GM12801 (cell line): Measurements from ENCODE around the gene VCP.

ENCODE experiments used
- TF ChIP-seq, protein P1 (sequence below): IDR thresholded peaks from one replicate; pipeline ENCODE4 v1.5.1; 2011; ENCODE audit warnings: control low read depth; ENCODE audit not compliant: insufficient read length; ENCODE audit errors: extremely low read depth

VCP gene

DNA sequence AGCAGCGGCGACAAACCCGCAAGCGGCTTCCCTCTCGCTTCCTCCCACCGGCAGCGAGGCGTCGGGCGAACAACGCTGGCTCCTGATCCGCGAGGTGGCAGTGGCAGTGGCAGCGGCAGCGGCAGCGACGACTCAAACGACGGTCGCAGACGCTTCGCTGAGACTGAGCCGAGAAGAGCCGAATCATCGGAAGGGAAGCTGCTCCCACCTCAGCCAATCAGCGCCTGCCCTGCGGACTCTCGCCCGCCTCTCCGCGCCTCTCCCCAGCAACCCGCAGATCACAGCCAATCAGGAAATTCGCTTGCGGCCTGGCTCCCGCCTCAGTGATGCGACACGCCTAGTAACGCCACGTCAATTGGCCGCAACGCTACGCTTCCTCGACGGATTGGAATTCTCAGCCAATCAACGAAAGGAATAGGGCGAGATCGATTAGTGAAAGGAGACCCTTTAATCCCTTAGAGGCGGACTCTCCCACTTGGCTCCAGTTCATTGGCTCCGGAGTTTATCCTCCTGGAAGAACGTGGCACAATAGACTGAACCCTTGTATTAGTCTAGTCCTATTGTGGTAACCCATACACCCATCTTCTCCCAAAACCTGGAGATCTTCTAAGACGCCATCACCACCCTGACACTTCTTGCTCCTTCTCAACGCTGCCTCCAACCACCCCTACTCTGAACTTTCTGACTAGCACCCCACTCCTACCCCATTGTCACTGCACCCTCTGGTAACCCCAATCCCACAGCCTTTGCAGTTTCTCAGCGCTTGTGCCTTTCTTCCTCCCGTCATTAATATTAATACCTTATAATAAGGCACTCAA, at the start of gene VCP:
TSS of gene VCP (minus strand) at position 165 of the 818 bp plus-strand sequence. CDS start 272 bp downstream, outside the sequence.
- TF ChIP-seq, protein P1, sequence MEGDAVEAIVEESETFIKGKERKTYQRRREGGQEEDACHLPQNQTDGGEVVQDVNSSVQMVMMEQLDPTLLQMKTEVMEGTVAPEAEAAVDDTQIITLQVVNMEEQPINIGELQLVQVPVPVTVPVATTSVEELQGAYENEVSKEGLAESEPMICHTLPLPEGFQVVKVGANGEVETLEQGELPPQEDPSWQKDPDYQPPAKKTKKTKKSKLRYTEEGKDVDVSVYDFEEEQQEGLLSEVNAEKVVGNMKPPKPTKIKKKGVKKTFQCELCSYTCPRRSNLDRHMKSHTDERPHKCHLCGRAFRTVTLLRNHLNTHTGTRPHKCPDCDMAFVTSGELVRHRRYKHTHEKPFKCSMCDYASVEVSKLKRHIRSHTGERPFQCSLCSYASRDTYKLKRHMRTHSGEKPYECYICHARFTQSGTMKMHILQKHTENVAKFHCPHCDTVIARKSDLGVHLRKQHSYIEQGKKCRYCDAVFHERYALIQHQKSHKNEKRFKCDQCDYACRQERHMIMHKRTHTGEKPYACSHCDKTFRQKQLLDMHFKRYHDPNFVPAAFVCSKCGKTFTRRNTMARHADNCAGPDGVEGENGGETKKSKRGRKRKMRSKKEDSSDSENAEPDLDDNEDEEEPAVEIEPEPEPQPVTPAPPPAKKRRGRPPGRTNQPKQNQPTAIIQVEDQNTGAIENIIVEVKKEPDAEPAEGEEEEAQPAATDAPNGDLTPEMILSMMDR: no peak

DNA sequence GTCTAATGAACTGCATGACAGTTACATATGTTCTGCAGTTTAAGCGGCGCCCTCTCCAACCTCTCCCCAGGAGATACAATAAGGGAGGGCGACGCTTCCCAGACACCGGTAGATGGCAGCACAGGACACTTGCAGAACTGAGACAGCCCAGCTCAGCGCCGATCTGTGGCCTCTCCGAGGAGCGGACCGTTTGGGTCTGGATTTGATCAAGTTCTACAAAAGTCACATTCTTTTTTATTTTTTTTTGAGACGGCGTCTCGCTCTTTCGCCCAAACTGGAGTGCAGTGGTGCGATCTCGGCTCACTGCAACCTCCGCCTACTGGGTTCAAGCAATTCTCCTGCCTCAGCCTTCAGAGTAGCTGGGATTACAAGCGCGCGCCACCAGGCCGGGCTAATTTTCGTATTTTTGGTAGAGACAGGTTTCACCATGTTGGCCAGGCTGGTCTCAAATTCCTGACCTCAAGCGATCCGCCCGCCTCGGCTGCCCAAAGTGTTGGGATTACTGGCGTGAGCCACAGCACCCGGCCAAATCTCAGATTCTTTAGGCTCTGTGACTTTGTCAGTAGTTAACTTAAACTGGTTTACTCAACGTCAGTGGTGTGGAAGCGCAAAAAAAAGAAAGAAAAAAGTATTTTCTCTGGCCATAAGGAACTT, 44.6 kb upstream of the VCP start:
- TF ChIP-seq, protein P1: no peak

DNA sequence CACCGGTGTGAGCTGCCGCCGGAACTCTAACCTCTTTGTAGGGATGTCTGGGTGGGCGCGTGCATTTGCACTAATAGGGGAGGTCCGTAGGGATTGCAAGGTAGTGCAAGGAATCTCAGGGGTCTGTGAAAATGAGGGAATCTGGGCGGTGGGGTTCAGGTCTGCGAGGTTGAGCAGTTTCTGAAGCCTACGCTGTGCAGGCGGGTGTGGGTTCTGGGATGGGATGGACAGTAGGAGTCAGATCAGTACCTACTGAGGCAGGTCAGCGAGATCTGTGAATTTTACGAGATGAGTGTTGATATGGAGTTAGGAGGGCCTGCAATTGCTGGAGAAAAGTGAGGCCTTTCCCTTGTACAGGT, 44.1 kb upstream of the VCP start:
- TF ChIP-seq, protein P1: no peak

DNA sequence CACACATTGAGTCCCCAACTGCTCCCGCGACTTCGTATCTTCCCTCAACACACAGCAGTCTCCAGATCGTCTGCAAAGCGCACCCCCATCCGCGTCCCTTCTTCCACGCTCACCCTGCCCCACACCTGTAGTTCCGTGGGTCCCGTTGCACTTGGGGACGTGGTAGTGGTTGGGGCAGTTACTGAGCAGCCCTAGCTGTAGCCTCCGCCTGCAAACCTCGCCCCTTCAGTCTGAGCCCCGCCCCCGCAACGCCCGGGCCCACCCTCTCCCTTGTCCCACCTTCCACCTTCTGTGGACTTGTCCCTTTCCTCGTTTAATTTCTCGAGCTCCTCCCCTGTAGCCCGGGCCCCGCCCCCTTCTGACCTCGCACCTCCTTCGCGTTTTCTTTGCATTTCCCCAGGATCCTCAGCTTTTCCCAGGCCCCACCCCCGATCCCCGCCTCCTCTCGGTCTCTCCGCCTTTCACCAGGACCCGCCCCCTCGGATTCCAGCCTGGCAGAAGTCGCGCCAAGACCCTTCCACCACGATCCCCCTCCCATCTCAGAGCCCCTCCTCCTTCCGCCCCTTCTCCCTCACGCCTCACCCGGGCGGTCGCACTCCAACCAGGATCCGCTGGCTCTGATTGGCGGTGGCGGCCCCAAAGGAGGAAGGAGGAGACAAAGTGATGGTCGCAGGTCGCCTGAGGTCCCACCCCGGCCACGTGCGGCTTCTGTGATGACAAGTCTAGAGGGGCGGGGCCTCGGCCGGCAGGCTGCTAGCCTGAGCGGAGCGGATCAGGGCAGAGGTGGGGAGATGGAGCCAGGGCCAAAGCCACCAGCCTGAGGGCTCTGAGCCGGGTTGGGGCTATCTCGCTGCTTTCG, 43.5 kb upstream of the VCP start, which contains the start of gene ATOSB:
TSS of gene ATOSB (minus strand) at position 183 of the 859 bp plus-strand sequence. CDS start 7,588 bp downstream, outside the sequence.
- TF ChIP-seq, protein P1: no peak

DNA sequence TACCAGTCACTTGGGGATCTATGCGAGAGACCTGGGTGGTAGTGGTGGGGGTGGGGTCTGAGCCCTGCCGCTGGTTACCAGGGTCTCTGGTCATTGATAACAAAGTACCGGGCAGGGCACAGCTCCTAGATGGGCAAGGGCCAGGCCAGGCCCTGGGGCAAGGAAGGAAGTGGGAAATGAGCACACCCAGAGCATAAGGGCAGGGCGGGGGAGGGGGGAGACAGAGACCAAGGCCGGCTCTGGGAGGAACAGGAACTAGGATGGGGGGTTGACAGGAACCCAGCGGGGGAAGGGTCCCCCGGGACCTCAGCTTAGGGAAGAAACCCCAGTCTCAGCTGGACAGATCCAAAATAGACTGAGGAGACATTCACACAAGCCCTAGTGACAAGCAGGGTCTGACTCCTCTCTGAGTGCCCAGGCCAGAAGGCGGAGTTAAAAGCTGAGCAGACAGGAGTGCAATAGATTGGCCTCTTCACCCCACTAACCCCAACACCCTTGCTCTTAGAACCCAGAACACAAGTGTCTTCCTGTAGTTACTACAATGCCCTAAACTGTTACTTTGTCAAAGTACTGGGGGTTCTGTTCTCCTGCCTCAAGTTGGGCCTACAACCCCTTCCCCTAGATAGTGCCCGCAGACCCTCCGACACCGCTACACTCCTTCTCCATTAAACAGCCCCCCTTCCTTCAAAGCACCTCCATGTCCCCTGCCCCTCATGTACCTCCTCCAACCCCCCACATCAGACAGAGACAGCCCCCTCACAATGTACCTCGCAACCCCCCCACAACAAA, 42.6 kb upstream of the VCP start:
- TF ChIP-seq, protein P1: no peak

DNA sequence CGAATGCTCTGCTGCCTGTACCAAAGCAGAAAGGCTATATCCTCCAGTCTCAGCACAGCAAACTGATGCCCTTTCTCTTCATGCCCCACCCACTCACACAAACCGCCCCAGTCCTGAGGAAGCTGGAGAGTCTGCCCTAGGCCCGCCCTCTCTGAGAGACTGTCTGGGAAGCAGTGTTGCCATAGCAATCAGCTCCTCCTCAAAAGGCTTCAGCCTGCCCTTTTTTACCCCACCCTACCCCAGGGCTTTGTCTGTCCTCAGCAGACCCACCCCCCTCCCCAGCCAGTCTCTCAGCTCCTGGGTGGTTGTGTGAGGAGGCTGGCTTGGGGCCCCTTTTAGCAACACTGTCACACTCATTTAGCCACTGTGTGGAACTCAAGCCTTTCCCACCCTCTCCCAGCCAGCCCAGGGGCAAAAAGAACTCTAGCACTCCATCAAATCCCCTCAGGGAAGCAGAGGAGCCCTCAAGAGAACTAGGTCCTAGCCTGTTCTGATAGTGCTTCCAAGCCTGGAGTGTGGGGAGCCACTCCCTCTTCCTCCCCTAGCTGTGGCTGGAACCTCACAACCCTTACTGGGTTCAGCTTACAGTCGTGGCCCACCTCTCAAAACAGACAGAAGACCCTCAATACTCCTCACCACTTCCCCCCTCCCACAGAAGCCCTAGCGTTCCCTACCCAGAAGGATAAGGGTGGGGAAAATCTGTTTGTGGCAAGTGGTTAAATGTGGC, 41.9 kb upstream of the VCP start:
- TF ChIP-seq, protein P1: no peak
